MCF 10A (cell line): ENCODE measurements around the gene RAB25. TPM values are rescaled to one million over a fixed set of nuclear protein-coding genes. Genes with fewer than 3 reads are reported as not detected.

Source experiments
- BruUV-seq: library from RNA; stranded (reverse); fragments of 400-500 nt; replicated peaks from 2 replicates; lab custom pipeline; 2021; lab: Mats Ljungman, UMichigan
- CTCF ChIA-PET: fragments of 300-600 bp; sonication (Branson Sonifier 250); formaldehyde crosslinking; extraction: SDS; loops from one replicate; lab custom pipeline; 2021; ENCODE audit warnings: antibody characterized with exemption, inconsistent platforms; lab: Yijun Ruan, JAX
- POLR2A ChIA-PET: fragments of 300-600, 350-650 bp; sonication (Branson Sonifier 250); formaldehyde crosslinking; extraction: SDS; loops from one replicate; lab custom pipeline; 2020; ENCODE audit warnings: antibody characterized with exemption, inconsistent platforms; lab: Yijun Ruan, JAX
- DNase-seq: peaks from one replicate; pipeline ENCODE4 v3.0.0-alpha.2; 2018; ENCODE audit not compliant: unreplicated experiment
- H3K27ac Mint-ChIP-seq: one replicate; pipeline ENCODE4 v1.8.0; 2022; ENCODE audit warnings: mild to moderate bottlenecking, low read depth, mixed read lengths; ENCODE audit not compliant: unreplicated experiment
- H3K27me3 Mint-ChIP-seq: one replicate; pipeline ENCODE4 v1.8.0; 2022; ENCODE audit warnings: mixed read lengths; ENCODE audit not compliant: insufficient read depth, unreplicated experiment
- H3K36me3 Mint-ChIP-seq: one replicate; pipeline ENCODE4 v1.8.0; 2022; ENCODE audit warnings: mild to moderate bottlenecking, moderate library complexity, mixed read lengths; ENCODE audit not compliant: insufficient read depth, unreplicated experiment
- H3K4me1 Mint-ChIP-seq: one replicate; pipeline ENCODE4 v1.8.0; 2022; ENCODE audit warnings: mixed read lengths; ENCODE audit not compliant: insufficient read depth, unreplicated experiment
- H3K4me3 Mint-ChIP-seq: one replicate; pipeline ENCODE4 v1.8.0; 2022; ENCODE audit warnings: mild to moderate bottlenecking, moderate library complexity, mixed read lengths; ENCODE audit not compliant: unreplicated experiment
- H3K9me3 Mint-ChIP-seq: one replicate; pipeline ENCODE4 v1.8.0; 2022; ENCODE audit warnings: mixed read lengths; ENCODE audit not compliant: unreplicated experiment
- intact Hi-C: fragments of 100-400 bp; cut with micrococcal nuclease; formaldehyde crosslinking; loops from 2 replicates; pipeline ENCODE4 v1.14.1; 2022
- total RNA-seq: library from RNA; stranded (reverse); gene quantifications from 2 replicates; pipeline ENCODE4 v1.2.3, GENCODE V29; 2022
- TF ChIP-seq, protein P1 (sequence below): fragments of 200-600 bp; IDR thresholded peaks from one replicate; pipeline ENCODE4 v1.8.0; 2022; ENCODE audit warnings: antibody characterized with exemption, mild to moderate bottlenecking; ENCODE audit not compliant: unreplicated experiment

Gene RAB25
- total RNA-seq, 1 experiment from 2014 or later: 5.5 TPM

DNA sequence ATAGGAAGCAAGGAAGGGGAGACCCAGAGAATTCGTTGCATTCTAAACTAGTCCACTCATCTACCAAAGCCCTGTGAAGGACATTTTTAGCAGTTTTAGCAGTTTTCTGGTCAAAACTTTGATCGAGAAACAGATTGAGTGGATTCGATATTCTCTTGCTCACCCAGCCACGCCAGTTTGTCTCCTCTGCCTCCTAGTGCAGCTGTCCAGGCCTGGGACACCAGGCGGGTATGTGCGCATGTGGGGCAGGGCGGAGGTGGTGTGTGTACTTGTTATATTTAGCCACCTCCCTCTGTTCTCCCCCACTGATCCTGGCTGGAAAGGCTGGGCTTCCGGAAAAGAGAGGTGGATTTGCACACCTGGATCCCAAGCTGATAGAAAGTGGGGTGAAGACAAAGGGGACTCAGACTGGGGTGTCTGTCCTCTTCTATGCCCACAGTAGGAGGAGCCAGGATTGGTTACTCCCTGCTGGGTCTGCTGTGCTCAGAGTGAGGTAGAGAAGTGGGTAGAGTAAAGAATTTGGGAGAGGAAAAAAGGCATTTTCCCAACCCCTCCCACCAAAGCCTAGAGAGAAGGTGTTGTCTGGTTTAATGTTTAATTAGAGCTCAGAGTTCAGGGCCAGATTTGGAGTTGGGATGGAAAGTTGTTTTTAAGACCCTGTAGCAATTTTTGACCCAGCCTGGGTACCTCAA is 57.4 kb downstream of the RAB25 start:
- ChIA-PET CTCF (interaction anchor here (0.6 to 46.2 kb wide), 7 partner anchors 11 to 401 kb away, joined by 3 to 1892 read pairs (median 5); partner anchors contain the start of gene MEX3A), POLR2A (interaction anchor here (0.6 to 25.7 kb wide), 11 partner anchors 9 to 1140 kb away, joined by 3 to 960 read pairs (median 4); partner anchors contain the start of genes PMF1, SMG5 and TMEM79)
- TF ChIP-seq, protein P1, sequence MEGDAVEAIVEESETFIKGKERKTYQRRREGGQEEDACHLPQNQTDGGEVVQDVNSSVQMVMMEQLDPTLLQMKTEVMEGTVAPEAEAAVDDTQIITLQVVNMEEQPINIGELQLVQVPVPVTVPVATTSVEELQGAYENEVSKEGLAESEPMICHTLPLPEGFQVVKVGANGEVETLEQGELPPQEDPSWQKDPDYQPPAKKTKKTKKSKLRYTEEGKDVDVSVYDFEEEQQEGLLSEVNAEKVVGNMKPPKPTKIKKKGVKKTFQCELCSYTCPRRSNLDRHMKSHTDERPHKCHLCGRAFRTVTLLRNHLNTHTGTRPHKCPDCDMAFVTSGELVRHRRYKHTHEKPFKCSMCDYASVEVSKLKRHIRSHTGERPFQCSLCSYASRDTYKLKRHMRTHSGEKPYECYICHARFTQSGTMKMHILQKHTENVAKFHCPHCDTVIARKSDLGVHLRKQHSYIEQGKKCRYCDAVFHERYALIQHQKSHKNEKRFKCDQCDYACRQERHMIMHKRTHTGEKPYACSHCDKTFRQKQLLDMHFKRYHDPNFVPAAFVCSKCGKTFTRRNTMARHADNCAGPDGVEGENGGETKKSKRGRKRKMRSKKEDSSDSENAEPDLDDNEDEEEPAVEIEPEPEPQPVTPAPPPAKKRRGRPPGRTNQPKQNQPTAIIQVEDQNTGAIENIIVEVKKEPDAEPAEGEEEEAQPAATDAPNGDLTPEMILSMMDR: no peak
- H3K27me3 Mint-ChIP-seq: no peaks in the 10 kb centered on the region
- H3K9me3 Mint-ChIP-seq: no peaks in the 10 kb centered on the region
- peak overlapping the region; percentile 79 for H3K4me3 Mint-ChIP-seq
- peaks cover 45% of the 10 kb centered on the region for H3K36me3 Mint-ChIP-seq
- H3K27ac Mint-ChIP-seq: peak overlapping the region; percentile 96
- BruUV-seq: TSS peak; percentile 1
- DNase-seq: peak; percentile 75
- intact Hi-C loops: no loop called here
- peaks cover 60% of the 10 kb centered on the region for H3K4me1 Mint-ChIP-seq

DNA sequence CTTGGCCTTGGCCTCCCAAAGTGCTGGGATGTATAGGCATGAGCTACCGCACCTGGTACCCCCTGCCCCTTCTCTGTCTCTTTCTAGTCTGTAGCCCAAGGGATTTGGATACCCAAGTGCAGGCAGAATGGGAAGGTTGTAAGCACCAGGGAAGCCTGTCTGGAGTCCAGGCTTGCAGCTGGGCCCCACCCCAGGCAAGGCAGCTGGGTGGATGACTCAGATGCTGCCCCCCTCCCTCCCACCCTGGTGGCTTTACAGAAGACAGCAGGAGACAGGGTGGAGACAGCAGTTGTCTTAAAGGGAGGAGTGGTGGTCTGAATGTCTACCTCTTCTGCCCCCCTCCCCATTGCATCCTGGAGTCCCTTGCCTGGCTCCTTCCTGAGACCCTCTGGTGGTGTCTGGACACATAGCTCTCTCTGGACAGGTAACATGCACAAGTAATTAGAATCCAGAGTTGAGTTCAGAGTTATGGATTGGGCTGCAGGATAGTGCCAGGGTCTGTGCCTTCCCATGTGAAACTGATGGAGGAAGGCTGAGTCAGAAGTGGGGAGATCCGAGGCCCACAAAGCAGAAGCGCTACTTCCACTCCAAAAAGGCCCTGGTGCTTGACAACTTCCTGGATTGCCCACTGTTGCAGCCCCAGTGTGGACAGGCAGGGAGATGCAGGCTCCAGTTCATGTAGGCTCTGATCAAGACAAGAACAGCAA is 58.7 kb downstream of the RAB25 start:
- BruUV-seq: no TSS peak
- peak; percentile 82 for DNase-seq
- Mint-ChIP-seq H3K27ac (peak overlapping the region; percentile 96), H3K4me3 (peak overlapping the region; percentile 79), H3K9me3 (no peaks in the 10 kb centered on the region), H3K36me3 (peaks cover 45% of the 10 kb centered on the region), H3K27me3 (no peaks in the 10 kb centered on the region), H3K4me1 (peaks cover 62% of the 10 kb centered on the region)
- ChIA-PET CTCF (interaction anchor here (0.6 to 46.2 kb wide), 4 partner anchors 9 to 383 kb away, joined by 3 to 1892 read pairs (median 129); partner anchors contain the start of gene MEX3A), POLR2A (interaction anchor here (1.2 to 25.7 kb wide), 6 partner anchors 8 to 226 kb away, joined by 3 to 960 read pairs (median 11); partner anchors contain the start of genes PMF1, SMG5 and TMEM79)
- TF ChIP-seq, protein P1: peak; percentile 4
- intact Hi-C loops: no loop called here

Other genes starting within 250 kb of the RAB25 start
- gene GON4L, start 203.9 kb upstream of the RAB25 start, total RNA-seq: 60.1 and 66.3 TPM in 2 replicates
- 0.14 TPM in 1 of 2 replicates, not detected in the other for gene SYT11, start 201.6 kb upstream of the RAB25 start, total RNA-seq
- gene RIT1, start 149.8 kb upstream of the RAB25 start, total RNA-seq: 36.2 and 43.1 TPM in 2 replicates
- 90.9 and 104 TPM in 2 replicates for gene KHDC4, start 126.7 kb upstream of the RAB25 start, total RNA-seq
- gene RXFP4, start 119.5 kb upstream of the RAB25 start, total RNA-seq: not detected in 2 replicates
- gene ARHGEF2, start 82.6 kb upstream of the RAB25 start, total RNA-seq: 498 and 555 TPM in 2 replicates
- 477 and 589 TPM in 2 replicates for gene SSR2, start 40.2 kb upstream of the RAB25 start, total RNA-seq
- 49.0 and 51.4 TPM in 2 replicates for gene UBQLN4, start 7.4 kb upstream of the RAB25 start, total RNA-seq
- gene LAMTOR2, start 6.4 kb upstream of the RAB25 start, total RNA-seq: 88.1 and 104 TPM in 2 replicates
- gene MEX3A, start 21.3 kb downstream of the RAB25 start, total RNA-seq: 0.88 and 0.91 TPM in 2 replicates
- gene LMNA, start 53.6 kb downstream of the RAB25 start, total RNA-seq: 620 and 716 TPM in 2 replicates
- 1.5 and 4.7 TPM in 2 replicates for gene SEMA4A, start 92.4 kb downstream of the RAB25 start, total RNA-seq
- gene SLC25A44, start 132.9 kb downstream of the RAB25 start, total RNA-seq: 28.7 and 32.3 TPM in 2 replicates
- gene PMF1, start 151.8 kb downstream of the RAB25 start, total RNA-seq: 51.0 and 77.7 TPM in 2 replicates
- gene BGLAP, start 181.0 kb downstream of the RAB25 start, total RNA-seq: 1.9 and 2.6 TPM in 2 replicates
- gene PAQR6, start 186.9 kb downstream of the RAB25 start, total RNA-seq: 21.5 and 29.2 TPM in 2 replicates
- 118 and 140 TPM in 2 replicates for gene SMG5, start 221.7 kb downstream of the RAB25 start, total RNA-seq
- 8.1 and 12.5 TPM in 2 replicates for gene TMEM79, start 223.2 kb downstream of the RAB25 start, total RNA-seq
- gene GLMP, start 234.5 kb downstream of the RAB25 start, total RNA-seq: 12.9 and 17.5 TPM in 2 replicates
- gene VHLL, start 238.1 kb downstream of the RAB25 start, total RNA-seq: 0.49 TPM in 1 of 2 replicates, not detected in the other